ENCODE measurements around the gene GTSE1.
A peak's percentile ranks its signal among the peaks of the same experiment; 100 is the strongest.

The GTSE1 gene

GRCh38 chr22:46330426-46330825 lies 33.8 kb downstream of the GTSE1 start:
- no peak for DNase-seq

- DNase-seq, result no peak
Measured at GRCh38 chr22:46331496-46331895, 34.8 kb downstream of the GTSE1 start.

- peak; percentile 85 for DNase-seq
Measured at GRCh38 chr22:46335201-46336118, 38.8 kb downstream of the GTSE1 start, which contains the start of gene TRMU. Gene TRMU (plus strand): TSS chr22:46335714. CDS start chr22:46335765, 51 bp downstream.

- DNase-seq, result no peak
Measured at GRCh38 chr22:46336119-46337078, 39.7 kb downstream of the GTSE1 start.

GRCh38 chr22:46337870-46338269 lies 41.2 kb downstream of the GTSE1 start:
- no peak for DNase-seq

- DNase-seq, result no peak
Measured at GRCh38 chr22:46338636-46339035, 42.0 kb downstream of the GTSE1 start.

GRCh38 chr22:46339956-46340355 lies 43.3 kb downstream of the GTSE1 start:
- DNase-seq, result no peak

GRCh38 chr22:46340676-46341075 lies 44.0 kb downstream of the GTSE1 start:
- no peak for DNase-seq

GRCh38 chr22:46346680-46347405 lies 50.2 kb downstream of the GTSE1 start:
- no peak for DNase-seq

GRCh38 chr22:46347646-46348045 lies 51.0 kb downstream of the GTSE1 start:
- no peak for DNase-seq

GRCh38 chr22:46348099-46348695 lies 51.5 kb downstream of the GTSE1 start:
- no peak for DNase-seq

GRCh38 chr22:46349238-46349637 lies 52.6 kb downstream of the GTSE1 start:
- DNase-seq, result no peak

GRCh38 chr22:46349681-46350080 lies 53.0 kb downstream of the GTSE1 start:
- DNase-seq, result no peak

- DNase-seq, result no peak
Measured at GRCh38 chr22:46350121-46350520, 53.5 kb downstream of the GTSE1 start.

GRCh38 chr22:46350646-46351045 lies 54.0 kb downstream of the GTSE1 start:
- DNase-seq, result no peak

- DNase-seq, result no peak
Measured at GRCh38 chr22:46351131-46351735, 54.6 kb downstream of the GTSE1 start.

- DNase-seq, result no peak
Measured at GRCh38 chr22:46351767-46352166, 55.1 kb downstream of the GTSE1 start.

- DNase-seq, result no peak
Measured at GRCh38 chr22:46352276-46352675, 55.6 kb downstream of the GTSE1 start.

- DNase-seq, result peak; percentile 56
Measured at GRCh38 chr22:46352691-46353386, 56.2 kb downstream of the GTSE1 start.

GRCh38 chr22:46353483-46354105 lies 56.9 kb downstream of the GTSE1 start:
- DNase-seq, result no peak

All from 8988T (cell line).